Lung (tissue), 12 donors: Measurements from ENCODE around the gene RAPGEF1. TPM values are rescaled to one million over a fixed set of nuclear protein-coding genes. Genes with fewer than 3 reads are reported as not detected.
A peak's percentile ranks its signal among the peaks of the same experiment; 100 is the strongest.

Experiments used
- ATAC-seq: fragments of 200-7000 bp; cut with Tn5 transposase; one replicate; pipeline ENCODE4 v1.9.1; 2020; ENCODE audit warnings: moderate number of reproducible peaks; ENCODE audit not compliant: insufficient read depth, low FRiP score
- DNase-seq, 3 donors: peaks; one replicate each; pipeline ENCODE4 v3.0.0-alpha.2; 2013 to 2017
- H3K27ac ChIP-seq, 2 donors: one replicate each; pipeline ENCODE4 v1.5.1; 2013; ENCODE audit warnings: mild to moderate bottlenecking in 2 of 2, moderate library complexity in 2 of 2, control low read depth in 1 of 2, inconsistent platforms in 1 of 2, low read depth in 1 of 2, low read length in 1 of 2
- H3K27me3 ChIP-seq, 3 donors: one replicate each; pipeline ENCODE4 v1.5.1; 2013; ENCODE audit warnings: low read length in 2 of 3; ENCODE audit not compliant: control insufficient read depth in 3 of 3, insufficient read depth in 3 of 3
- H3K36me3 ChIP-seq, 4 donors: one replicate each; pipeline ENCODE4 v1.5.1; 2013; ENCODE audit warnings: low read length in 4 of 4, mild to moderate bottlenecking in 1 of 4, moderate library complexity in 1 of 4; ENCODE audit not compliant: control insufficient read depth in 4 of 4, insufficient read depth in 4 of 4
- H3K4me1 ChIP-seq, 5 donors: one replicate each; pipeline ENCODE4 v1.5.1; 2013; ENCODE audit warnings: low read length in 5 of 5, mild to moderate bottlenecking in 2 of 5, moderate library complexity in 1 of 5; ENCODE audit not compliant: control insufficient read depth in 5 of 5, insufficient read depth in 5 of 5
- H3K4me3 ChIP-seq: one replicate; pipeline ENCODE4 v1.5.1; 2013; ENCODE audit warnings: mild to moderate bottlenecking, control low read depth, moderate library complexity
- H3K9ac ChIP-seq, 2 donors: one replicate each; pipeline ENCODE4 v1.5.1; 2013; ENCODE audit warnings: low read length in 2 of 2, control low read depth in 1 of 2; ENCODE audit not compliant: insufficient read depth in 1 of 2
- H3K9me3 ChIP-seq, 4 donors: one replicate each; pipeline ENCODE4 v1.5.1; 2013; ENCODE audit warnings: low read length in 3 of 4, mild to moderate bottlenecking in 1 of 4, moderate library complexity in 1 of 4; ENCODE audit not compliant: control insufficient read depth in 4 of 4, insufficient read depth in 3 of 4
- CTCF ChIP-seq: IDR thresholded peaks from 2 replicates; pipeline ENCODE4 v1.5.1; 2012; ENCODE audit warnings: mild to moderate bottlenecking; ENCODE audit errors: control extremely low read depth, extremely low read depth
- WGBS, 2 donors: extraction: QIAGEN DNeasy Blood & Tissue Kit; methylation state at CpG; one replicate each; pipeline ENCODE4 v1.1.7; 2013; 5-methylcytosine and 5-hydroxymethylcytosine counted together
- polyA plus RNA-seq, 2 donors: library from polyadenylated mRNA; stranded (reverse); fragments of 200-250 nt; gene quantifications; one replicate each; pipeline ENCODE4 v1.2.1, GENCODE V29; 2013
- total RNA-seq, 2 donors: library from RNA; depleted of rRNA in 1 of 2; stranded (reverse); fragments of >200 nt in 1 of 2; gene quantifications; one replicate each; pipeline ENCODE4 v1.2.1, GENCODE V29; 2014 to 2021
- donor health status: control.
- donor health status: control.
- donor health status: Bipolar disorder and iron deficiency.
- donor health status: healthy.
- donor health status: DM: yes; HTN: yes; CAD: no.

Gene RAPGEF1
- total and polyA plus RNA-seq, 4 donors, result 38.9 to 134 (median 55.1) TPM

GRCh38 chr9:131700765-131701435, 39.0 kb downstream of the RAPGEF1 start:
- peaks cover 5 to 46% (median 28%) of the 10 kb centered on the region in 5 donors for H3K4me1 ChIP-seq
- no peaks in the 10 kb centered on the region for H3K27me3 ChIP-seq
- peaks cover 0 to 3% (median 0%) of the 10 kb centered on the region in 4 donors for H3K36me3 ChIP-seq
- H3K9ac ChIP-seq, result no peak overlapping the region
- ATAC-seq (no peak), DNase-seq (no peak)
- 46 to 61% methylated on average over 11 of the region's 11 CpGs for WGBS, 2 donors
- peak overlapping the region in 1 of 2 donors; percentile 56 for H3K27ac ChIP-seq
- H3K9me3 ChIP-seq, result peaks cover 0 to under 1% (median 0%) of the 10 kb centered on the region in 4 donors
- no peak for TF ChIP-seq CTCF
- no peak overlapping the region for H3K4me3 ChIP-seq

GRCh38 chr9:131700076-131700475, 39.8 kb downstream of the RAPGEF1 start:
- peaks cover 0 to 2% (median 0%) of the 10 kb centered on the region in 4 donors for H3K9me3 ChIP-seq
- peak overlapping the region in 1 of 2 donors; percentile 61 for H3K27ac ChIP-seq
- peaks cover 0 to 4% (median 0%) of the 10 kb centered on the region in 4 donors for H3K36me3 ChIP-seq
- no peak overlapping the region for H3K4me3 ChIP-seq
- no peak overlapping the region for H3K9ac ChIP-seq
- WGBS, 2 donors, result 86 to 89% methylated on average over 7 of the region's 7 CpGs
- ATAC-seq (no peak), DNase-seq (no peak)
- no peaks in the 10 kb centered on the region for H3K27me3 ChIP-seq
- no peak for TF ChIP-seq CTCF
- peaks cover 5 to 49% (median 28%) of the 10 kb centered on the region in 5 donors for H3K4me1 ChIP-seq

GRCh38 chr9:131698618-131698985, 41.3 kb downstream of the RAPGEF1 start:
- DNase-seq, result no peak
- Histone ChIP-seq H3K27ac (peak overlapping the region; percentile 60 to 73), H3K9me3 (peaks cover 0 to 2% (median 0%) of the 10 kb centered on the region in 4 donors), H3K4me3 (no peak overlapping the region), H3K9ac (no peak overlapping the region), H3K36me3 (peaks cover 0 to 2% (median 0%) of the 10 kb centered on the region in 4 donors), H3K4me1 (peaks cover 13 to 49% (median 32%) of the 10 kb centered on the region in 5 donors), H3K27me3 (no peaks in the 10 kb centered on the region)
- TF ChIP-seq CTCF, result no peak
- WGBS, 2 donors, result 34 to 75% methylated on average over 4 of the region's 4 CpGs
- ATAC-seq, result no peak
